PC-3 (cell line): Measurements from ENCODE around the gene HECTD1. TPM values are rescaled to one million over a fixed set of nuclear protein-coding genes. Genes with fewer than 3 reads are reported as not detected.
A peak's percentile ranks its signal among the peaks of the same experiment; 100 is the strongest.

Experiments
- ATAC-seq: fragments of 200-7000 bp; cut with Tn5 transposase; 2 replicates; pipeline ENCODE4 v1.9.1; 2020; ENCODE audit warnings: mild to moderate bottlenecking, moderate library complexity
- BruUV-seq: library from RNA; stranded (reverse); fragments of 400-500 nt; replicated peaks from 2 replicates; lab custom pipeline; 2021; lab: Mats Ljungman, UMichigan
- CTCF ChIA-PET: fragments of 300-600 bp; sonication (Branson Sonifier 250); formaldehyde crosslinking; loops from one replicate; lab custom pipeline; 2022; ENCODE audit warnings: antibody characterized with exemption; lab: Charles Lee
- POLR2A ChIA-PET: fragments of 300-600 bp; sonication (Branson Sonifier 250); formaldehyde crosslinking; loops from one replicate; lab custom pipeline; 2022; ENCODE audit warnings: antibody characterized with exemption; ENCODE audit not compliant: unreplicated experiment; lab: Charles Lee
- DNase-seq: peaks from one replicate; pipeline ENCODE4 v3.0.0-alpha.2; 2015
- H2AFZ ChIP-seq: fragments of 300-600 bp; sonication (generic); 2 replicates; pipeline ENCODE4 v1.6.0; 2016; ENCODE audit warnings: antibody characterized with exemption, low read length
- H3F3A ChIP-seq: fragments of 300-600 bp; sonication (generic); one replicate; pipeline ENCODE4 v1.6.0; 2017; ENCODE audit warnings: antibody characterized with exemption, low read length, control low read depth, mild to moderate bottlenecking; ENCODE audit not compliant: unreplicated experiment
- H3K27ac ChIP-seq: fragments of 300-600 bp; sonication (generic); 2 replicates; pipeline ENCODE4 v1.5.1; 2016; ENCODE audit warnings: mild to moderate bottlenecking, low read length
- H3K27me3 ChIP-seq: fragments of 300-600 bp; sonication (generic); 2 replicates; pipeline ENCODE4 v1.6.1; 2016; ENCODE audit warnings: low read length, mixed read lengths
- H3K36me3 ChIP-seq: fragments of 300-600 bp; sonication (generic); 2 replicates; pipeline ENCODE4 v1.6.1; 2016; ENCODE audit warnings: low read depth, mixed run types, low read length, mixed read lengths
- H3K4me1 ChIP-seq: fragments of 300-600 bp; sonication (generic); 2 replicates; pipeline ENCODE4 v1.5.1; 2016; ENCODE audit warnings: low read length; ENCODE audit not compliant: insufficient read depth
- H3K4me2 ChIP-seq: fragments of 300-600 bp; sonication (generic); 2 replicates; pipeline ENCODE4 v1.6.0; 2016; ENCODE audit warnings: low read length
- H3K4me3 ChIP-seq: fragments of 300-600 bp; sonication (generic); 2 replicates; pipeline ENCODE4 v1.5.1; 2016; ENCODE audit warnings: mild to moderate bottlenecking, low read length, mixed read lengths
- H3K79me2 ChIP-seq: fragments of 300-600 bp; sonication (generic); 2 replicates; pipeline ENCODE4 v1.6.1; 2017; ENCODE audit warnings: low read length, mixed read lengths
- H3K9ac ChIP-seq: fragments of 300-600 bp; sonication (generic); 2 replicates; pipeline ENCODE4 v1.6.0; 2016; ENCODE audit warnings: mild to moderate bottlenecking, low read length
- H3K9me2 ChIP-seq: fragments of 300-600 bp; sonication (generic); replicated peaks from 2 replicates; pipeline ENCODE4 v1.6.1; 2016; ENCODE audit warnings: mixed run types, low read length, mixed read lengths
- H3K9me3 ChIP-seq: fragments of 300-600 bp; sonication (generic); 2 replicates; pipeline ENCODE4 v1.6.1; 2016; ENCODE audit warnings: low read length, mixed read lengths
- H4K20me1 ChIP-seq: fragments of 300-600 bp; sonication (generic); 2 replicates; pipeline ENCODE4 v1.6.1; 2016; ENCODE audit warnings: low read length, mixed read lengths
- EZH2 ChIP-seq: fragments of 300-600 bp; sonication (generic); IDR thresholded peaks from one replicate; pipeline ENCODE4 v1.6.1; 2017; ENCODE audit warnings: antibody characterized with exemption, mild to moderate bottlenecking, low read length; ENCODE audit not compliant: unreplicated experiment
- EZH2phosphoT487 ChIP-seq: fragments of 300-600 bp; sonication (generic); IDR thresholded peaks from 2 replicates; pipeline ENCODE4 v1.6.1; 2018; ENCODE audit warnings: mild to moderate bottlenecking, antibody characterized with exemption, low read length, borderline replicate concordance
- intact Hi-C: fragments of 100-400 bp; cut with micrococcal nuclease; formaldehyde crosslinking; loops from 2 replicates; pipeline ENCODE4 v1.9.0; 2023
- total RNA-seq: library from RNA; depleted of rRNA; stranded (reverse); fragments of >200 nt; gene quantifications from 2 replicates; pipeline ENCODE4 v1.2.3, GENCODE V29; 2014
- TF ChIP-seq, protein P1 (sequence below): fragments of 300-600 bp; sonication (generic); conservative IDR thresholded peaks from 2 replicates; pipeline ENCODE4 v1.5.1; 2017; ENCODE audit warnings: antibody characterized with exemption, low read depth, mild to moderate bottlenecking, low read length

HECTD1 gene
- total RNA-seq, 1 experiment from 2014 or later, result 152 TPM

- Histone ChIP-seq H3K27me3 (no peaks in the 10 kb centered on the region), H3K4me1 (peaks cover 37% of the 10 kb centered on the region), H3K79me2 (no peaks in the 10 kb centered on the region), H3F3A (peaks cover 7% of the 10 kb centered on the region), H3K27ac (peak overlapping the region; percentile 80), H3K9me2 (no peaks in the 10 kb centered on the region), H3K36me3 (no peaks in the 10 kb centered on the region), H3K4me2 (peak overlapping the region; percentile 50), H3K9ac (peak overlapping the region; percentile 29), H4K20me1 (no peaks in the 10 kb centered on the region), H2AFZ (peak overlapping the region; percentile 11; the same call in 1 of the 2 replicates), H3K4me3 (no peak overlapping the region; the same call in 1 of the 2 replicates), H3K9me3 (no peaks in the 10 kb centered on the region)
- ChIA-PET POLR2A (interaction anchor here (0.5 to 1.3 kb wide), 4 partner anchors 22 to 899 kb away, joined by 3 to 5 read pairs (median 4); partner anchors contain the start of gene HECTD1), CTCF (interaction anchor here (0.6 to 1.7 kb wide), 5 partner anchors 22 to 220 kb away, joined by 3 to 6 read pairs (median 5); partner anchors contain the start of gene HECTD1)
- intact Hi-C loops, result loop anchor here (1.0 kb wide), 1 partner anchor 33 kb away; no protein-coding TSS in a partner anchor
- DNase-seq, result peak; percentile 99
- TF ChIP-seq EZH2 (no peak), EZH2phosphoT487 (no peak)
- TF ChIP-seq, protein P1, sequence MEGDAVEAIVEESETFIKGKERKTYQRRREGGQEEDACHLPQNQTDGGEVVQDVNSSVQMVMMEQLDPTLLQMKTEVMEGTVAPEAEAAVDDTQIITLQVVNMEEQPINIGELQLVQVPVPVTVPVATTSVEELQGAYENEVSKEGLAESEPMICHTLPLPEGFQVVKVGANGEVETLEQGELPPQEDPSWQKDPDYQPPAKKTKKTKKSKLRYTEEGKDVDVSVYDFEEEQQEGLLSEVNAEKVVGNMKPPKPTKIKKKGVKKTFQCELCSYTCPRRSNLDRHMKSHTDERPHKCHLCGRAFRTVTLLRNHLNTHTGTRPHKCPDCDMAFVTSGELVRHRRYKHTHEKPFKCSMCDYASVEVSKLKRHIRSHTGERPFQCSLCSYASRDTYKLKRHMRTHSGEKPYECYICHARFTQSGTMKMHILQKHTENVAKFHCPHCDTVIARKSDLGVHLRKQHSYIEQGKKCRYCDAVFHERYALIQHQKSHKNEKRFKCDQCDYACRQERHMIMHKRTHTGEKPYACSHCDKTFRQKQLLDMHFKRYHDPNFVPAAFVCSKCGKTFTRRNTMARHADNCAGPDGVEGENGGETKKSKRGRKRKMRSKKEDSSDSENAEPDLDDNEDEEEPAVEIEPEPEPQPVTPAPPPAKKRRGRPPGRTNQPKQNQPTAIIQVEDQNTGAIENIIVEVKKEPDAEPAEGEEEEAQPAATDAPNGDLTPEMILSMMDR, result no peak
- TSS peak; percentile 94 for BruUV-seq
- peak; percentile 96 for ATAC-seq
Measured at GRCh38 chr14:31229638-31230572, 22.3 kb upstream of the HECTD1 start.

- peak; percentile 8; the same call in 1 of the 2 replicates for ATAC-seq
- intact Hi-C loops, result loop anchor here (1.0 kb wide), 1 partner anchor 34 kb away; no protein-coding TSS in a partner anchor
- Histone ChIP-seq H3K4me3 (no peak overlapping the region; the same call in 1 of the 2 replicates), H3K79me2 (no peaks in the 10 kb centered on the region), H3F3A (peaks cover 7% of the 10 kb centered on the region), H3K4me2 (peak overlapping the region; percentile 50), H3K27ac (peak overlapping the region; percentile 80), H3K4me1 (peaks cover 37% of the 10 kb centered on the region), H4K20me1 (no peaks in the 10 kb centered on the region), H3K9ac (peak overlapping the region; percentile 29), H3K9me2 (no peaks in the 10 kb centered on the region), H3K27me3 (no peaks in the 10 kb centered on the region), H3K9me3 (no peaks in the 10 kb centered on the region), H3K36me3 (no peaks in the 10 kb centered on the region), H2AFZ (no peak overlapping the region; the same call in 1 of the 2 replicates)
- BruUV-seq, result no TSS peak
- peak; percentile 11 for DNase-seq
- POLR2A ChIA-PET, result interaction anchor here (0.6 to 1.3 kb wide), 4 partner anchors 18 to 656 kb away, joined by 3 to 5 read pairs (median 3); partner anchors contain the start of gene HECTD1
- CTCF ChIA-PET, result interaction anchor here (0.6 to 1.6 kb wide), 5 partner anchors 21 to 221 kb away, joined by 3 to 5 read pairs (median 3); partner anchors contain the start of gene HECTD1
- TF ChIP-seq EZH2 (no peak), EZH2phosphoT487 (no peak)
- TF ChIP-seq, protein P1, result no peak
Measured at GRCh38 chr14:31229009-31229408, 21.4 kb upstream of the HECTD1 start.
